Caco-2 (cell line): Measurements from ENCODE around the gene ZNF112. TPM values are rescaled to one million over a fixed set of nuclear protein-coding genes. Genes with fewer than 3 reads are reported as not detected.
"Not testable (repeated sequence)": the region's sequence is repeated elsewhere in the genome, so short reads cannot be mapped to it uniquely, and the experiment has no call there.

Source experiments
- Bru-seq: library from RNA; stranded (reverse); fragments of 400-500 nt; gene quantifications from one replicate; lab custom pipeline; 2021; lab: Mats Ljungman, UMichigan
- BruChase-seq, 2 experiments: library from RNA; stranded (reverse); fragments of 400-500 nt; gene quantifications; one replicate each; lab custom pipeline; 2021; lab: Mats Ljungman, UMichigan
- BruUV-seq: library from RNA; stranded (reverse); fragments of 400-500 nt; replicated peaks from 2 replicates; lab custom pipeline; 2021; lab: Mats Ljungman, UMichigan
- CTCF ChIA-PET: fragments of 300-600 bp; sonication (Branson Sonifier 250); formaldehyde crosslinking; loops from one replicate; lab custom pipeline; 2022; ENCODE audit warnings: antibody characterized with exemption; lab: Charles Lee
- POLR2A ChIA-PET: fragments of 300-600 bp; sonication (Branson Sonifier 250); formaldehyde crosslinking; loops from one replicate; lab custom pipeline; 2022; ENCODE audit warnings: antibody characterized with exemption; lab: Charles Lee
- DNase-seq, 2 experiments: peaks; one replicate each; pipeline versions ENCODE4 v3.0.0 to v3.0.0-alpha.2; 2020 to 2022
- H3K27me3 ChIP-seq: replicated peaks from 2 replicates; pipeline ENCODE4 v1.6.0; 2011; ENCODE audit warnings: low read length; ENCODE audit not compliant: control insufficient read depth, insufficient read depth
- H3K36me3 ChIP-seq: 2 replicates; pipeline ENCODE4 v1.5.1; 2011; ENCODE audit warnings: low read length; ENCODE audit not compliant: control insufficient read depth, insufficient read depth
- H3K4me1 ChIP-seq: fragments of 250-450 bp; sonication (Bioruptor Pico); 2 replicates; pipeline ENCODE4 v1.5.1; 2020; ENCODE audit warnings: mild to moderate bottlenecking
- H3K4me3 ChIP-seq: 2 replicates; pipeline ENCODE4 v1.5.1; 2011; ENCODE audit warnings: low read depth, mild to moderate bottlenecking, control low read depth, low read length
- H3K9me3 ChIP-seq: fragments of 250-450 bp; sonication (Bioruptor Pico); 2 replicates; pipeline ENCODE4 v1.5.1; 2020; ENCODE audit warnings: mild to moderate bottlenecking, moderate library complexity
- H3K27ac Mint-ChIP-seq: one replicate; pipeline ENCODE4 v1.8.0; 2022; ENCODE audit warnings: mixed read lengths; ENCODE audit not compliant: unreplicated experiment
- H3K27me3 Mint-ChIP-seq: one replicate; pipeline ENCODE4 v1.8.0; 2022; ENCODE audit warnings: mixed read lengths; ENCODE audit not compliant: insufficient read depth, unreplicated experiment
- H3K36me3 Mint-ChIP-seq: one replicate; pipeline ENCODE4 v1.8.0; 2022; ENCODE audit warnings: mild to moderate bottlenecking, mixed read lengths; ENCODE audit not compliant: insufficient read depth, unreplicated experiment
- H3K4me1 Mint-ChIP-seq: one replicate; pipeline ENCODE4 v1.8.0; 2022; ENCODE audit warnings: low read depth, mixed read lengths; ENCODE audit not compliant: unreplicated experiment
- H3K4me3 Mint-ChIP-seq: one replicate; pipeline ENCODE4 v1.8.0; 2022; ENCODE audit warnings: mild to moderate bottlenecking, moderate library complexity, mixed read lengths; ENCODE audit not compliant: unreplicated experiment
- H3K9me3 Mint-ChIP-seq: one replicate; pipeline ENCODE4 v1.8.0; 2022; ENCODE audit warnings: mixed read lengths; ENCODE audit not compliant: unreplicated experiment
- intact Hi-C: fragments of 100-400 bp; cut with micrococcal nuclease; formaldehyde crosslinking; loops from one replicate; pipeline ENCODE4 v1.10.0; 2022; ENCODE audit not compliant: unreplicated experiment
- long read RNA-seq: library from polyadenylated mRNA; stranded (forward); transcript quantifications from one replicate; pipeline ENCODE4 v2.0.0, GENCODE V29; 2022
- total RNA-seq: library from RNA; stranded (reverse); gene quantifications from 2 replicates; pipeline ENCODE4 v1.2.3, GENCODE V29; 2022
- TF ChIP-seq, protein P1 (sequence below), 2 experiments: fragments of 200-600 bp in 1 of 2; IDR thresholded peaks; 1 replicate in 1 of 2; 2 replicates in 1 of 2; pipeline versions ENCODE4 v1.5.1 to v1.8.0; 2011 to 2022; ENCODE audit warnings: antibody characterized with exemption in 1 of 2, control low read depth in 1 of 2, inconsistent platforms in 1 of 2, low read depth in 1 of 2, low read length in 1 of 2, mild to moderate bottlenecking in 1 of 2, moderate library complexity in 1 of 2; ENCODE audit not compliant: insufficient read depth in 1 of 2, severe bottlenecking in 1 of 2, unreplicated experiment in 1 of 2

ZNF112 gene
- total RNA-seq (4.2 and 6.1 TPM in 2 replicates), Bru-seq, nascent RNA (percentile 69 among the genes with signal in this experiment), BruChase-seq, experiment 1, labeled RNA remaining after a 2-hour chase (percentile 81 among the genes with signal in this experiment), BruChase-seq, experiment 2, labeled RNA remaining after a 6-hour chase (percentile 62 among the genes with signal in this experiment)
- long read RNA-seq, partial matches to known transcripts, result 0 of 6 reads
- long read RNA-seq, other reads (novel, unspliced or antisense), result 3 of 6 reads

DNA sequence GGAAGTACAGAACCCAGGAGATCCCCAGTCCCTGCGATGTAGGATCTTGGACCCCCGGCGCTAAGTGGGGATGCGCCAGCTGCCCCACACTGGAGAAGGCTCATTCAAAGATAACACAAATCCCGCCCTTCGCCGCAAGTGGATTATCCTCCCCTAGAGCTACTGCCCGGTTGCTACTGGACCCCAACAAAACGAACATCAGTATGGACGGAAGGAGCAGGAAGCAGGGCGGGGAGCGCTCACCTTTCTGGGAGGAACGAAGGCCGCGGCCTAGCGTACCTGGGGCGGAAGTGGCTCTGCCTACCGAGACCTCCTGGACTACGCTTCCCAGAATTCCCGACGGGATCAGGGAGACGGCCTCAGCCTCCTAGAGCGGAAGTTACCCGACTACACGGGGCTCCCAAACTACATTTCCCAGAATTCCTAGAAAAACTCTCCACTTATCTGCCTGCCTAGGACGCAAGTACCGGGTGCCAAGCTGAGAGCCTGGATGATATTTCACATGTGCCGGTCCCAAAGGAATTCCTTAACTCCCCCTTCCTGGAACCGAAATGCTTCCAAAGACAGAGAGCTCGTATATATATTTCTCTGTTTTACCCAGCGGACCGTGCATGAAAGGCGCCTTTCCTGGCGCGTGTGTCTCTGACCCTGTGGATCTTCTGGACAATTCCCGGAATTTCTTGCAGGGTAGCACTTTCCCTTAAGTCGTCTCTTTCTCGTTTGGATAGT lies at the start of gene ZNF112:
Gene ZNF112 (minus strand): TSS at position 298 of the 729 bp plus-strand sequence. CDS start 16,141 bp downstream, outside the sequence.
- POLR2A ChIA-PET, result interaction anchor here (0.6 to 1.0 kb wide), 3 partner anchors 141 to 245 kb away, joined by 3 to 5 read pairs (median 3); partner anchors contain the start of gene ZNF226
- H3K9me3 Mint-ChIP-seq, result peaks cover 25% of the 10 kb centered on the region
- Histone ChIP-seq H3K27me3 (no peaks in the 10 kb centered on the region), H3K4me3 (peak within 1 kb of the TSS; percentile 47), H3K36me3 (no peaks in the 10 kb centered on the region), H3K9me3 (peaks cover 7% of the 10 kb centered on the region), H3K4me1 (no peaks in the 10 kb centered on the region)
- intact Hi-C loops, result loop anchor here (1.0 to 2.0 kb wide), 6 partner anchors 45 to 149 kb away; partner anchors contain the start of genes ZNF180, ZNF227, ZNF233 and ZNF235
- H3K4me1 Mint-ChIP-seq, result peaks cover 7% of the 10 kb centered on the region
- H3K36me3 Mint-ChIP-seq, result no peaks in the 10 kb centered on the region
- DNase-seq, result peak; percentile 92 to 96
- no TSS peak for BruUV-seq
- peak within 1 kb of the TSS; percentile 94 for H3K4me3 Mint-ChIP-seq
- peak within 1 kb of the TSS; percentile 76 for H3K27ac Mint-ChIP-seq
- TF ChIP-seq, protein P1, sequence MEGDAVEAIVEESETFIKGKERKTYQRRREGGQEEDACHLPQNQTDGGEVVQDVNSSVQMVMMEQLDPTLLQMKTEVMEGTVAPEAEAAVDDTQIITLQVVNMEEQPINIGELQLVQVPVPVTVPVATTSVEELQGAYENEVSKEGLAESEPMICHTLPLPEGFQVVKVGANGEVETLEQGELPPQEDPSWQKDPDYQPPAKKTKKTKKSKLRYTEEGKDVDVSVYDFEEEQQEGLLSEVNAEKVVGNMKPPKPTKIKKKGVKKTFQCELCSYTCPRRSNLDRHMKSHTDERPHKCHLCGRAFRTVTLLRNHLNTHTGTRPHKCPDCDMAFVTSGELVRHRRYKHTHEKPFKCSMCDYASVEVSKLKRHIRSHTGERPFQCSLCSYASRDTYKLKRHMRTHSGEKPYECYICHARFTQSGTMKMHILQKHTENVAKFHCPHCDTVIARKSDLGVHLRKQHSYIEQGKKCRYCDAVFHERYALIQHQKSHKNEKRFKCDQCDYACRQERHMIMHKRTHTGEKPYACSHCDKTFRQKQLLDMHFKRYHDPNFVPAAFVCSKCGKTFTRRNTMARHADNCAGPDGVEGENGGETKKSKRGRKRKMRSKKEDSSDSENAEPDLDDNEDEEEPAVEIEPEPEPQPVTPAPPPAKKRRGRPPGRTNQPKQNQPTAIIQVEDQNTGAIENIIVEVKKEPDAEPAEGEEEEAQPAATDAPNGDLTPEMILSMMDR (IDR thresholded peaks at IDR 0.05; ENCODE audit: insufficient read depth in 1 of 2, low read depth in 1 of 2, low read length in 1 of 2, severe bottlenecking in 1 of 2, unreplicated experiment in 1 of 2), result no peak
- H3K27me3 Mint-ChIP-seq, result no peaks in the 10 kb centered on the region
- CTCF ChIA-PET, result no interaction called here

DNA sequence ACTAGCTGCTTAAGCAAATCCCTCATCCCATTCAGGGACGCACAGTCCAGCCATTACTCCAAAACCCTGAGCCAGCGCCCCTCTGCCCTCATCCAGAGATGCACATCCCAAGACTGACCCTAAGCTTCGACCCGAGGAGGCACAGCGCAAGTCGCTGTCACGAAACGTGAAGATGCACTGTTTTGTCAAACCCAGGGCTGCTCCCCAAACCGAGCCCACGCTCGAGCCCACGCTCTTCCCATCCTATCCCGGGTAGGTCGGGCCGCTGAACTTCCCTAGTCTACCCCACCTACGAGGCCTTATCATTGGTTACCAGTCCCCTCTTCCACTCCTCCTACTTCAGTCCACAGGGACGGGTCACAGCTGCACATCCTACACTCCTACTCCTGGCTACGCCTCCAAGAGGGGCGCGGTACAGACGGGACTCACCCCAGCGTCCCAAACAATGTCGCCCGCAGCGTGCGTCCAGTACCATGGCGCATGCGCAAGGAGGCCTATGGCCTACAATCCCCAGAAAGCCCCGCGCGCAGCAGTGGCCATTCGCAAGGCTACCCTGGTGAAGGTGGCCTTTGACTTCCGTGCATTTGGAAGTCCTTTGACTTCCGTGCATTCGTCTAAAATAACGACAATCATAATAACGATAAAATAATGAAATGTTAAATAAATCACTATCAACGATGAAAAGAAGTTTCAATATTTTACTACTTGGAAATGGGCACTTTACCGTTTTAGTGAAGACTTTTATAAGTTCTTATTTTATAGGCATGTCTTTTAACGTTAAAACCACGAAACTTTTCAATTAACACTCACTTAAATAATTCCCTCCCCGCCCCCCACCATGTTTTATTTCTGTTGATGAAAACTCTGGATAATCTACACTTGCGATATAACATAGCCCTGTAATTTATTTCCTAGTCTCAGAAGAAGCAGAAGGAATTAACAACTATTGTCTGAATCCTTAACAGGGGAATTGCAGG lies 44.9 kb upstream of the ZNF112 start, which contains the start of gene ZNF285:
Gene ZNF285 (minus strand): TSS at position 470 of the 977 bp plus-strand sequence. CDS start 4,395 bp downstream, outside the sequence.
- peak within 1 kb of the TSS; percentile 69 for H3K27ac Mint-ChIP-seq
- peak; percentile 84 to 87 for DNase-seq
- no TSS peak for BruUV-seq
- H3K9me3 Mint-ChIP-seq, result peaks cover 10% of the 10 kb centered on the region
- no peaks in the 10 kb centered on the region for H3K4me1 Mint-ChIP-seq
- peak within 1 kb of the TSS; percentile 82 for H3K4me3 Mint-ChIP-seq
- no peaks in the 10 kb centered on the region for H3K27me3 Mint-ChIP-seq
- TF ChIP-seq, protein P1 (IDR thresholded peaks at IDR 0.05; ENCODE audit: insufficient read depth in 1 of 2, low read depth in 1 of 2, low read length in 1 of 2, severe bottlenecking in 1 of 2, unreplicated experiment in 1 of 2), result no peak
- Histone ChIP-seq H3K27me3 (no peaks in the 10 kb centered on the region), H3K4me3 (peak within 1 kb of the TSS; percentile 44), H3K4me1 (no peaks in the 10 kb centered on the region), H3K36me3 (no peaks in the 10 kb centered on the region), H3K9me3 (peaks cover 7% of the 10 kb centered on the region)
- ChIA-PET POLR2A (no interaction called here), CTCF (no interaction called here)
- H3K36me3 Mint-ChIP-seq, result no peaks in the 10 kb centered on the region
- intact Hi-C loops, result loop anchor here (1.0 kb wide), 1 partner anchor 45 kb away; the partner anchor contains the start of gene ZNF112

DNA sequence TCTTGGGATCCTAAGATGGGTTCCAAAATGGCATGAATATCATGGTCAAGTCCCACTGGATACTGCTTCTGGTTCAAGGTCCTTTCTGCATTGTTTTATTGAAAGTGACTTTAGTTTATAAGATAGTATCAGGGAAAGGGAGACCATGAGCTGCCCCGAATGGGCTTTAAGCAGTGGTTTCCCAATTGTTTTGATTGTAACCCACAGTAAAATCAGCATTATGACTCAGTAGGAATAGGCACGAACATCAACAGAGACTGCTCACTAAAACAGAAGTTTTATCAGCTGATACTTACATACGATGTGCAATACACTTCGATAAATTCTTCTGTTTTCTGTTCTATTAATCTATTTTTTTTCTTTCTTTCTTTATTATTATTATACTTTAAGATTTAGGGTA lies 32.8 kb upstream of the ZNF112 start:
- POLR2A ChIA-PET, H3K4me1 ChIP-seq, BruUV-seq, H3K36me3 Mint-ChIP-seq, CTCF ChIA-PET, H3K4me3 ChIP-seq, H3K4me1 Mint-ChIP-seq, H3K4me3 Mint-ChIP-seq, DNase-seq, H3K27ac Mint-ChIP-seq, intact Hi-C loops, H3K36me3 ChIP-seq, H3K9me3 ChIP-seq, H3K27me3 ChIP-seq, H3K27me3 Mint-ChIP-seq: not testable (repeated sequence)
- peaks cover 25% of the 10 kb centered on the region for H3K9me3 Mint-ChIP-seq
